ENCODE results near the gene EIF3F.

The EIF3F gene

DNA sequence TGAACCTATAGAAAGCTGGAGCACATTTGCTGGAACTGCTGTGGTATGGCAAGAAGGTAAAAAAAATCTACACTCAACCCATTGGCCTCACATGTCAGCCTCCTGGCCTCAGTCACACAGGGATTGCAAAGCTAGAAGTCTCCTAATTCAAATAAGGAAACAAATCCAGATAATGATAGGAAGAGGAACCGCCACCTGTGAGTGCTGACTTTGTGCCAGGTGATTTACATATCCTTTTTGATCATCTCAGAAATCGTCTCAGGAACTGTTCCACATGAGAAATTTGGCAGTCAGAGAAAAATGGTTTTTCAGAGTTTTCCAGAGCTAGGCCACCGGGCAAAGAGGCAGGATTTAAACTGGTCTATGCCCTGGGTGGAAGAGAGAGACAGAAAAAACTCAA lies 22.9 kb upstream of the EIF3F start:
- TF ChIP-seq, protein P1, sequence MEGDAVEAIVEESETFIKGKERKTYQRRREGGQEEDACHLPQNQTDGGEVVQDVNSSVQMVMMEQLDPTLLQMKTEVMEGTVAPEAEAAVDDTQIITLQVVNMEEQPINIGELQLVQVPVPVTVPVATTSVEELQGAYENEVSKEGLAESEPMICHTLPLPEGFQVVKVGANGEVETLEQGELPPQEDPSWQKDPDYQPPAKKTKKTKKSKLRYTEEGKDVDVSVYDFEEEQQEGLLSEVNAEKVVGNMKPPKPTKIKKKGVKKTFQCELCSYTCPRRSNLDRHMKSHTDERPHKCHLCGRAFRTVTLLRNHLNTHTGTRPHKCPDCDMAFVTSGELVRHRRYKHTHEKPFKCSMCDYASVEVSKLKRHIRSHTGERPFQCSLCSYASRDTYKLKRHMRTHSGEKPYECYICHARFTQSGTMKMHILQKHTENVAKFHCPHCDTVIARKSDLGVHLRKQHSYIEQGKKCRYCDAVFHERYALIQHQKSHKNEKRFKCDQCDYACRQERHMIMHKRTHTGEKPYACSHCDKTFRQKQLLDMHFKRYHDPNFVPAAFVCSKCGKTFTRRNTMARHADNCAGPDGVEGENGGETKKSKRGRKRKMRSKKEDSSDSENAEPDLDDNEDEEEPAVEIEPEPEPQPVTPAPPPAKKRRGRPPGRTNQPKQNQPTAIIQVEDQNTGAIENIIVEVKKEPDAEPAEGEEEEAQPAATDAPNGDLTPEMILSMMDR (IDR thresholded peaks at IDR 0.05; ENCODE audit: insufficient read depth, missing control alignments) = no peak
- DNase-seq (ENCODE audit: insufficient read length, low spot score) (no peak), FAIRE-seq (no peak)

DNA sequence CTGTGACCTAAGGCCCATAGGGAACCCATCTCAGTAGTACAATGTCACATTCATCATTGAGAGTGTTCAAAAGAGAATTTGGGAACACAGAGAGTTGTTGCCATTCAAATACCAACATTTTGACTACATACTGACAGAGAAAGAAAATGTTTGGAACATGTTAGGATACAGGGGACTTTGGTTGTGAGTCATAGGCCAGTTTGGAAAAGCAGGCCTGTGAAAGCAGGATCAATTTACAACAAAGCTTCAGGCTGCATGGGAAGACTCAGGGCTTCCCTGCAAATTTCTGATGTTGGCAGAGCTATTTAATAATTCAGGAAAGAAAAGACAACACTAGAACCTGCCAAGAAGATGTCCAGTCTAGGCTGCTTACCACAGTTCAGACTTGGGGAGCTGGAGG lies 22.3 kb upstream of the EIF3F start:
- FAIRE-seq (no peak), DNase-seq (ENCODE audit: insufficient read length, low spot score) (no peak)
- TF ChIP-seq, protein P1 (IDR thresholded peaks at IDR 0.05; ENCODE audit: insufficient read depth, missing control alignments) = no peak

DNA sequence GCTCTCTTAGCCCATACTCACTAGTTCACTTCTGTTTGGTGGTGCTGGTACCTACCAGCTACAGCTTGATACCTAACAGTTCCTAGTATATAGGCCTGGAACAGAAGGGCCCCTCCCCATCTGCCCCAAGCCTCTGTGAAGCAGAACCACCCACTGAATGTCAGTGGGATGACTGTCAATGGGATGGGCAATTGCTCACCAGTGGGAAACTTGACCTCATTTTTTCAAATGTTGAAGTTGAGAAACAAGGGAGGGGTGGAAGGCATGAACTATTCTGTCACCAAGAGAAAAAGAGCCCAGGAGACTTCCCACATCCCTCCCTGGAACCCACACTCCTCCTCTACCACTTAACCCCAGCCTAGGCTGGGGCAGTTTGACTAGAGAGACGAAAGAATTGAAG lies 21.8 kb upstream of the EIF3F start, which contains the start of gene NLRP10:
NLRP10 (minus strand) TSS at position 62 of the 400 bp plus-strand sequence. CDS start 1,952 bp downstream, outside the sequence.
- TF ChIP-seq, protein P1 (IDR thresholded peaks at IDR 0.05; ENCODE audit: insufficient read depth, missing control alignments) = no peak
- FAIRE-seq (no peak), DNase-seq (ENCODE audit: insufficient read length, low spot score) (no peak)

DNA sequence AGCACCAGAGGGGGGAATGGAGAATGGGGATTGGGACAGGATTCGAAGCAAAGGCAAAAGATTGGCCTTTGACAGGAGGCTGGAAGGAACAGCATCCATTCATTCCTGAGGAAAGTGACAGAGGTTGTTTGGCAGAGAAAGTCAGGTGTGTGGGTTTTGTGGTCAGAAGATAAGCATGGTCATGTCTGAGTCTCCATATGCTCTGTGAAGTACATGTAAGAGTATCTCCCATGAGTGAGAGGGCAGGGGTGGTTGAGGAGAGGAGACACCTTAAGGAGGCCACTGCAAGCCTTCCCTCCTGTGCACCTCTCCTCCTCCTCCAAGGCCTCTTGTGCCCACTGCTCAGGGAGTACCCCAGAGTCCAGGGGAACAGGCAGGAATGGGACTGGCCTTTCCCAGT lies 20.0 kb upstream of the EIF3F start:
- FAIRE-seq (no peak), DNase-seq (ENCODE audit: insufficient read length, low spot score) (no peak)
- TF ChIP-seq, protein P1 (IDR thresholded peaks at IDR 0.05; ENCODE audit: insufficient read depth, missing control alignments) = no peak

DNA sequence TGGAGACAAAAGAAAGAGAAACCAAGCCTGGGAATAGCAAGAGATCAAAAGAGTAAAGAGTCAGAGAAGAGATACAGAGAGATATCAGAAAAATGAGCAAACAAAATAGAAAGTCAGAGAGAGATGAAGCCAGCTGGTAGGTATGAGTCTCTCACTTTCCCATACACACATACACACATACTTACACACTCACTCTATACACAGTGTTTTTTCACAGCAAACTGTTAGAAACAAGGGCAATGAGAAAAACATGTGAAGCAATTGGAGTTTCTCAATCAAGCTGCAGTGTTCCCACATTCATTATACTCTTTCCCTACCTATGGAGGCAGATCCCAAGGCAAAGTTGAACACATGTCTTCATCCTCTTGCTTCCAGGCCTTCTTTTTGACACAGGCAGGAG lies 19.3 kb upstream of the EIF3F start:
- FAIRE-seq = no peak
- TF ChIP-seq, protein P1 (IDR thresholded peaks at IDR 0.05; ENCODE audit: insufficient read depth, missing control alignments) = no peak
- no peak for DNase-seq (ENCODE audit: insufficient read length, low spot score)

DNA sequence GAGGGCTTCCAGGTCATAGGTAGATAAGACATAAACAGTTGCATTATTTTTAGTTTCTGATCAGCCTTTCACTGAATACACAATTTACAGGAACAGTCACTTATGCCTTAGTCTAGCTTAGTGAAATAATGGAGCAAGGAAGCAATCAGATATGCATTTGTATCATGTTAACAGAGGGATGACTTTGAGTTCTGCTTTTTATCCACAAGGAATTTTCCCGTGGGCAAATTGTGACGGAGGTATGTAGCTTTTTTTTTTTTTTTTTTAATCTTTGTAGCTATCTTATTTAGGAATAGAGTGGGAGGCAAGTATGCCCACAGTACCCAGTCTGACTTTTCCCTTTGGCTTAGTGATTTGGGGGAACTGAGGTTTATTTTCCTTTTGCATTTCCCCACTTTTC lies 18.5 kb upstream of the EIF3F start:
- DNase-seq (ENCODE audit: insufficient read length, low spot score) (no peak), FAIRE-seq (no peak)
- TF ChIP-seq, protein P1 (IDR thresholded peaks at IDR 0.05; ENCODE audit: insufficient read depth, missing control alignments) = no peak

DNA sequence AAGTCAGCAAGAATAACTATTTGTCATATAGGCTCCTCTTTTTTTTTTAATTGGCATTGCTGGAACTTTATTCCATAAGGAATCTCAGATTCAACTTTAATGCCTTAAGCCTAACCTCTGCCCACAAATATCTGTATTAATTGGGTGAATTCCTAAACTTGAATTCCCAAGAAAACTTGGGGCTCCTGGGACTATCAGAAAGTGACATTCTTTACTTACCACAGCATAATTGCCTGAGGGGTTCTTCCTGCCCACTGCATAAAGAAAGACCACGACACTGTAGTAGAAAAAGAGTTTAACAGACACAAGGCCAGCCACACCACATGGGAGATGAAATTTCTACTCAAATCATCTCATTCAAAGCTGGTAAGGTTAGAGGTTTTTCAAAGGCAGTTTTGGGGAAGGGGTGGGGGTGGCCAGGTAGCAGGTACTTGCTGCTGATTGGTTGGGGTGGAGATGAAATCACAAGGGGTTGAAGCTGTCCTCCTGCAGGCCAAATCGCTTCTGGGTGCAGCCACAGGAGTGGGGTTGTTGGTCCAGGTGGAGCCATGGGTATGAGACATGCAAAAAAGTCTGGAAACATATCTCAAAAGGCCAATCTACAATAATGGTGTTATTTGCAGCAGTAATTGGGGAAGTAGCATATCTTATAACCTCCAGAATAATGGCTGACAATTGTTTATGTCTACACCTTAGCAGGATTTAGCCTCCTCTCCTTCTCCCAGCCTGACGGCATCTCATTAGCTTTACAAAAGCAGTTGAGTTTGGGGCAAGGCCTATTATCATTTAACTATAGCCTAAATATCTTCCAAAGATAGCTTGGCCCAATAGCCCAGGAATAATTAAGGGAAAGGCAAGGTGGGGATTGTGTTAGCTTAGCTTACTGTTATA lies 17.1 kb upstream of the EIF3F start:
- FAIRE-seq (no peak), DNase-seq (ENCODE audit: insufficient read length, low spot score) (no peak)
- TF ChIP-seq, protein P1 (IDR thresholded peaks at IDR 0.05; ENCODE audit: insufficient read depth, missing control alignments) = no peak

Data from D721Med (cell line).